Activated T-helper 9 cell treated with anti-CD3 and anti-CD28 coated beads, Interleukin-2, amount 50 U/mL, for 16 hours (primary cell): ENCODE data around the gene CHP1.
"Not testable (repeated sequence)": the region's sequence is repeated elsewhere in the genome, so short reads cannot be mapped to it uniquely, and the experiment has no call there.

Experiments
- DNase-seq: peaks from one replicate; pipeline ENCODE4 v3.0.0-alpha.2; 2020; ENCODE audit warnings: low read depth

CHP1 gene

GRCh38 chr15:41230650-41231421, at the start of gene CHP1, which contains the start of gene EXD1:
CHP1 (plus strand) TSS chr15:41231268; CDS start chr15:41231383, 115 bp downstream.
EXD1 (minus strand) TSS chr15:41230757; CDS start chr15:41226575, 4,182 bp downstream.
- DNase-seq: peak; percentile 94

- DNase-seq: no peak
These were observed 48.8 kb upstream of the CHP1 start for GRCh38 chr15:41182266-41182665.

GRCh38 chr15:41183581-41183980, 47.5 kb upstream of the CHP1 start:
- DNase-seq: no peak

- no peak for DNase-seq
These were observed 36.6 kb upstream of the CHP1 start for GRCh38 chr15:41194444-41194843.

- no peak for DNase-seq
These were observed 31.6 kb upstream of the CHP1 start for GRCh38 chr15:41199470-41199869.

- DNase-seq: no peak
These were observed 27.7 kb upstream of the CHP1 start for GRCh38 chr15:41203395-41203794.

GRCh38 chr15:41205315-41205714, 25.8 kb upstream of the CHP1 start:
- no peak for DNase-seq

- no peak for DNase-seq
These were observed 23.2 kb upstream of the CHP1 start for GRCh38 chr15:41207687-41208448.

- no peak for DNase-seq
These were observed 15.4 kb upstream of the CHP1 start for GRCh38 chr15:41215708-41216107.

GRCh38 chr15:41218851-41219250, 12.2 kb upstream of the CHP1 start:
- no peak for DNase-seq

- no peak for DNase-seq
These were observed 11.7 kb upstream of the CHP1 start for GRCh38 chr15:41219381-41219780.

- DNase-seq: no peak
These were observed 771 bp upstream of the CHP1 start for GRCh38 chr15:41230345-41230649.

- DNase-seq: no peak
These were observed 556 bp downstream of the CHP1 start for GRCh38 chr15:41231422-41232226.

GRCh38 chr15:41233367-41233771, 2.3 kb downstream of the CHP1 start:
- no peak for DNase-seq

- DNase-seq: not testable (repeated sequence)
These were observed 4.2 kb downstream of the CHP1 start for GRCh38 chr15:41235228-41235627.

- no peak for DNase-seq
These were observed 4.9 kb downstream of the CHP1 start for GRCh38 chr15:41235929-41236328.

- no peak for DNase-seq
These were observed 7.0 kb downstream of the CHP1 start for GRCh38 chr15:41238100-41238499.

- DNase-seq: no peak
These were observed 10.3 kb downstream of the CHP1 start for GRCh38 chr15:41241221-41241964.

- DNase-seq: not testable (repeated sequence)
These were observed 19.7 kb downstream of the CHP1 start for GRCh38 chr15:41250745-41251144.

- no peak for DNase-seq
These were observed 20.3 kb downstream of the CHP1 start for GRCh38 chr15:41251411-41251810.

- DNase-seq: no peak
These were observed 23.5 kb downstream of the CHP1 start for GRCh38 chr15:41254560-41254959.

- DNase-seq: no peak
These were observed 25.0 kb downstream of the CHP1 start for GRCh38 chr15:41256103-41256502.
